WERI-Rb-1 (cell line): ENCODE measurements around the gene LRRC70.

ENCODE experiments used
- DNase-seq: peaks from one replicate; pipeline ENCODE4 v3.0.0-alpha.2; 2020
- H3K27ac ChIP-seq: fragments of 250-450 bp; sonication (Bioruptor Pico); 2 replicates; pipeline ENCODE4 v1.5.1; 2020; ENCODE audit warnings: mild to moderate bottlenecking, moderate library complexity
- H3K27me3 ChIP-seq: fragments of 250-450 bp; sonication (Bioruptor Pico); 2 replicates; pipeline ENCODE4 v1.5.1; 2021; ENCODE audit warnings: mild to moderate bottlenecking, low read depth, moderate library complexity; ENCODE audit not compliant: insufficient read depth, severe bottlenecking
- H3K36me3 ChIP-seq: fragments of 250-450 bp; sonication (Bioruptor Pico); 2 replicates; pipeline ENCODE4 v1.5.1; 2020; ENCODE audit warnings: mild to moderate bottlenecking, moderate library complexity
- H3K4me3 ChIP-seq: 2 replicates; pipeline ENCODE4 v1.5.1; 2011; ENCODE audit warnings: low read depth, mild to moderate bottlenecking, control low read depth, low read length
- H3K9me3 ChIP-seq: fragments of 250-450 bp; sonication (Bioruptor Pico); 2 replicates; pipeline ENCODE4 v1.5.1; 2021; ENCODE audit warnings: mild to moderate bottlenecking, moderate library complexity; ENCODE audit not compliant: severe bottlenecking
- TF ChIP-seq, protein P1 (sequence below): IDR thresholded peaks from 2 replicates; pipeline ENCODE4 v1.5.1; 2011; ENCODE audit warnings: low read depth, mild to moderate bottlenecking, control low read depth, inconsistent platforms, low read length

The LRRC70 gene

GRCh38 chr5:62575489-62575888 lies 3.1 kb upstream of the LRRC70 start:
- Histone ChIP-seq H3K27ac (no peak overlapping the region), H3K9me3 (no peaks in the 10 kb centered on the region), H3K27me3 (no peaks in the 10 kb centered on the region), H3K4me3 (no peak overlapping the region), H3K36me3 (no peaks in the 10 kb centered on the region)
- DNase-seq, result no peak
- TF ChIP-seq, protein P1, sequence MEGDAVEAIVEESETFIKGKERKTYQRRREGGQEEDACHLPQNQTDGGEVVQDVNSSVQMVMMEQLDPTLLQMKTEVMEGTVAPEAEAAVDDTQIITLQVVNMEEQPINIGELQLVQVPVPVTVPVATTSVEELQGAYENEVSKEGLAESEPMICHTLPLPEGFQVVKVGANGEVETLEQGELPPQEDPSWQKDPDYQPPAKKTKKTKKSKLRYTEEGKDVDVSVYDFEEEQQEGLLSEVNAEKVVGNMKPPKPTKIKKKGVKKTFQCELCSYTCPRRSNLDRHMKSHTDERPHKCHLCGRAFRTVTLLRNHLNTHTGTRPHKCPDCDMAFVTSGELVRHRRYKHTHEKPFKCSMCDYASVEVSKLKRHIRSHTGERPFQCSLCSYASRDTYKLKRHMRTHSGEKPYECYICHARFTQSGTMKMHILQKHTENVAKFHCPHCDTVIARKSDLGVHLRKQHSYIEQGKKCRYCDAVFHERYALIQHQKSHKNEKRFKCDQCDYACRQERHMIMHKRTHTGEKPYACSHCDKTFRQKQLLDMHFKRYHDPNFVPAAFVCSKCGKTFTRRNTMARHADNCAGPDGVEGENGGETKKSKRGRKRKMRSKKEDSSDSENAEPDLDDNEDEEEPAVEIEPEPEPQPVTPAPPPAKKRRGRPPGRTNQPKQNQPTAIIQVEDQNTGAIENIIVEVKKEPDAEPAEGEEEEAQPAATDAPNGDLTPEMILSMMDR, result no peak

DNA sequence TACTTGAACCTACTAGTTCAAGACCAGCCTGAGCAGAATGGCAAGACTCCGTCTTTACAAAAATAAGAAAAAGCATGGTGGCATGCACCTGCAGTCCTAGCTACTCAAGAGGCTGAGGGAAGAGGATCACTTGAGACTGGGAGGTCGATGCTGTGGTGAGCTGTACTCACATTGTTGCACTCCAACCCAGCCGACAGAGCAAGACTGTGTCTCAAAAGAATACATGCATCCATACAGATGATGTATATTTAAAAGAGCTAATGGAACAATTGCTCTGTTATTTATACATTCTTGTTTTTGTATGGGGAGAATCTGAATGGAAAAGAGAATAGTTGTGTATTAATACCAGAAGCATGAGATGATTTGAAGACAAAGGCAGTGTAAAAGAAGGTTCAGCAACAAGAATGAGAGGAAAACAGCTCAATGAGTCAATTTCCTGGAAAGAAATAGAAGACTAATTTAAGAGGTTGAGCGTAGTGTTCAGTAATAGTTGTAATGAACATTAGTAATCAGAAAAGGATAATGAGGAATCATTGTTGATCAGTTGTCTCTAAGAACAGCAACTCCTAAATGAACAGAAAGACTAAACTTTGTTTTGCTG lies 1.9 kb upstream of the LRRC70 start:
- H3K9me3 ChIP-seq, result no peaks in the 10 kb centered on the region
- no peak overlapping the region for H3K4me3 ChIP-seq
- H3K27me3 ChIP-seq, result no peaks in the 10 kb centered on the region
- TF ChIP-seq, protein P1, result no peak
- DNase-seq, result no peak
- no peak overlapping the region for H3K27ac ChIP-seq
- H3K36me3 ChIP-seq, result no peaks in the 10 kb centered on the region

DNA sequence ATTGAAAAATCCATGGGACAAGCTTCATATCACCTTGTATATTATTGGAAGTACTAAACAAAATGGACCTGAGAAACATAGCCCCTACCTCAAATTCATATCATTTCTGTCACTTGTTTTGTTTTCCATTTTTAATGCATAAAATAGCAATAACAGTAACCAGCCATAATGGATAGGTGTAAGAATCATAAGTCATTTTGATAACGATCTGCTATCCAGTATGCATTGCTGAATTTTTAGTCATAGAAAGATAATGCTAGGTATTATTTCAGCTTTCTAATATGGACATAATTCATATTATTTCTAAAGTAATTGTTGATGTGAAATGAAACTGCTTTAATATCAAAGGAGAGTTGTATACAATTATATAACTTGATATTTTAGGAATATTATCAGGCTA lies 1.1 kb upstream of the LRRC70 start:
- Histone ChIP-seq H3K36me3 (no peaks in the 10 kb centered on the region), H3K4me3 (no peak overlapping the region), H3K27me3 (no peaks in the 10 kb centered on the region), H3K27ac (no peak overlapping the region), H3K9me3 (no peaks in the 10 kb centered on the region)
- TF ChIP-seq, protein P1, result no peak
- no peak for DNase-seq

DNA sequence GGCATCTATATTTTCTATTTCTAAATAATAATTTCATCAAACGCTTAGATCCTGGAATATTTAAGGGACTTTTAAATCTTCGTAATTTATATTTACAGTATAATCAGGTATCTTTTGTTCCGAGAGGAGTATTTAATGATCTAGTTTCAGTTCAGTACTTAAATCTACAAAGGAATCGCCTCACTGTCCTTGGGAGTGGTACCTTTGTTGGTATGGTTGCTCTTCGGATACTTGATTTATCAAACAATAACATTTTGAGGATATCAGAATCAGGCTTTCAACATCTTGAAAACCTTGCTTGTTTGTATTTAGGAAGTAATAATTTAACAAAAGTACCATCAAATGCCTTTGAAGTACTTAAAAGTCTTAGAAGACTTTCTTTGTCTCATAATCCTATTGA lies 1.1 kb downstream of the LRRC70 start:
- H3K9me3 ChIP-seq, result no peaks in the 10 kb centered on the region
- H3K4me3 ChIP-seq, result no peak overlapping the region
- TF ChIP-seq, protein P1, result no peak
- H3K27me3 ChIP-seq, result no peaks in the 10 kb centered on the region
- DNase-seq, result no peak
- no peak overlapping the region for H3K27ac ChIP-seq
- no peaks in the 10 kb centered on the region for H3K36me3 ChIP-seq

DNA sequence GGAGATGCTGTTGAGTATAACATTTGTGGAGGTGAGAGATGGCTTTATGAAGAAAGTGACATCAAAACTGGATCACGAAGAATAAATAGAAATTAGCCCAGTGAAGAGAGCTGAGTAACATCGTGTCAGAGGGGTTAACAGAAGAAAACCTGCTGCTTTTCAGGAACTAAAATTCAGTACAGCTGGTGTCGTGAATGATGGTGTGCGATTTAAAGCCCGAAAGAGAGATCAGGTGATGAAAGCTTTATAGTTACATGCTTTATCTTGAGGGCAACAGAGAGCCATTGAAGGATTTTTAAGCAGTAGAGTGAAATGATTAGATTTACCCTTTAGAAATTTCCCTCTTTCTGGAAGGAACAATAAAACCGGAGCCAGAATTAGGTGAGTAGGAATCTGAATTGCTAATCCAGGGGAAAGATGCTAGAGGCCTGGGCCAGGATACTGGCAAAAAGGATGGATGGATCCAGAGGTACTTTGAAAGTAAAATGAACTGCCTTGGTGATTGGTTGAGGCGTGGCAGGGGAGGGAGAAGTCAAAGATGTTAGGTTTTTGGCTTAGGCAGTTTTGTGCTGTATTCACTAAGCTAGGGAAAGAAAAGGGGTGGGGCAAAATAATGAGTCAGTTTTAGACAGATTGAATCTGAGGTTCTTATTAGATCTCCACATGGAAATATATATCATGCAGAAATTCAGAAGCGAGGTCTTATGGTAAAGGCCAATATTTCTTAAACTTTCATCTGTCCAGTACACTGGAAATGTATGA lies 3.4 kb downstream of the LRRC70 start:
- DNase-seq, result no peak
- Histone ChIP-seq H3K36me3 (no peaks in the 10 kb centered on the region), H3K27me3 (no peaks in the 10 kb centered on the region), H3K9me3 (no peaks in the 10 kb centered on the region), H3K4me3 (no peak overlapping the region), H3K27ac (no peak overlapping the region)
- TF ChIP-seq, protein P1, result no peak

DNA sequence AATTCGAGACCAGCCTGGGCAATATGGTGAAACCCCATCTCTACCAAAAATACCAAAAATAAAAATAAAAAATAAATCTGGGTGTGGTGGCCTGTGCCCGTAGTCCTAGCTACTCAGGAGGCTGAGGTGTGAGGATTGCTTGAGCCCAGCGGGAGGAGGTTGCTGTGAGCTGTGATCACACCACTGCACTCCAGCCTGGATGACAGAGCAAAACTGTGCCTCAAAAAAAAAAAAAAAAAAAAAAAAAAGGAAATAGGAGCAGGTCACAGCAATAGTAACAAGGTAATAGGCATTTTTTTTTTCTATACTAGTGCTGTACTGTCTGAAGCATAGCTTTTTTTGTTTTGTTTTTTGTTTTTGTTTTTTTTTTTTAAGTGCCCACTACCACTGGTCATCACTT lies 5.8 kb downstream of the LRRC70 start:
- TF ChIP-seq, protein P1, result no peak

More for the DNA sequence above, 5.8 kb downstream of the LRRC70 start:
- no peaks in the 10 kb centered on the region for H3K9me3 ChIP-seq
- no peaks in the 10 kb centered on the region for H3K27me3 ChIP-seq
- DNase-seq, result no peak
- H3K36me3 ChIP-seq, result no peaks in the 10 kb centered on the region
- H3K4me3 ChIP-seq, result no peak overlapping the region
- no peak overlapping the region for H3K27ac ChIP-seq
